NCI-H510A treated with DMSO at 0.1 percent for 48 hours (cell line): Measurements from ENCODE around the gene PLA2G15.
A peak's percentile ranks its signal among the peaks of the same experiment; 100 is the strongest.
"Not testable (repeated sequence)": the region's sequence is repeated elsewhere in the genome, so short reads cannot be mapped to it uniquely, and the experiment has no call there.

Experiments used
- DNase-seq: peaks from one replicate; lab custom pipeline; 2025; lab: John Stamatoyannopoulos, UW

The PLA2G15 gene

DNA sequence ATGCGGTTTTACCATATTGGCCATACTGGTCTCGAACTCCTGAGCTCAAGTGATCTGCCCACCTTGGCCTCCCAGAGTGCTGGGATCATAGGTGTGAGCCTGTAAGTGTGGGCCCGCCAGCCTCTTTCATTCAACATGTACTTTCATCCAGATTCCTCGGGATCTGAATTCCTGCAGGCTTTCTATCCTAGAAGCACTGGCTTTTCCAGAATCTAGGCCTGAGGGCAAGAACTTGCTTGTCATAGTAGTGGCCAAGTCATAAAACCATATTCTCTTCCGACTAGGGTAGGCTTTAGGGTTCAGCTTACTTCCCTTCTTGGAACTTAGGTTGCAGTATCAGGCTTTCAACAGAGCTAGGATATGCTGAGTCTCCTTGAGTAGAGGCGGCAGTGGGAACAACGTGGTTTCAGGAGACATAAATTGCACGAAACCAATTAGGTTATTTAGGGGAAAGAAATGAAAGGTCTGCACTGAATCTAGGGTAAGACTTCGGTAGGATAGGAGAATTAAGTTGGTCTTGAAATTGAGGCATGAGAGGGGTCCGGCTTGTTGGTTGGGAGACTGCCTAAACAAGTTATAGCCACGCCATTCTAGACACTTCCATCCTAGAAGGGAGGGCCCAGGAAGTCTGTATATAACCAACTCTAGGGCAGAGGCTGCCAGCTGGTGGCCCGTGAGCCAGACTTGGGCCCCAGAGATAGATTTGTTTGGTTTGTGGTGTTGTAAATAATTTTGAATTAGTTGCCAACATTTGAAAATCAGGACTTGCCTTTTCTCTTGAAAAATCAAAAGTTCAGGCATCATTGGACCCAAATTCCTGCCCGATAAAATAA, 34.8 kb downstream of the PLA2G15 start:
- DNase-seq: no peak

DNA sequence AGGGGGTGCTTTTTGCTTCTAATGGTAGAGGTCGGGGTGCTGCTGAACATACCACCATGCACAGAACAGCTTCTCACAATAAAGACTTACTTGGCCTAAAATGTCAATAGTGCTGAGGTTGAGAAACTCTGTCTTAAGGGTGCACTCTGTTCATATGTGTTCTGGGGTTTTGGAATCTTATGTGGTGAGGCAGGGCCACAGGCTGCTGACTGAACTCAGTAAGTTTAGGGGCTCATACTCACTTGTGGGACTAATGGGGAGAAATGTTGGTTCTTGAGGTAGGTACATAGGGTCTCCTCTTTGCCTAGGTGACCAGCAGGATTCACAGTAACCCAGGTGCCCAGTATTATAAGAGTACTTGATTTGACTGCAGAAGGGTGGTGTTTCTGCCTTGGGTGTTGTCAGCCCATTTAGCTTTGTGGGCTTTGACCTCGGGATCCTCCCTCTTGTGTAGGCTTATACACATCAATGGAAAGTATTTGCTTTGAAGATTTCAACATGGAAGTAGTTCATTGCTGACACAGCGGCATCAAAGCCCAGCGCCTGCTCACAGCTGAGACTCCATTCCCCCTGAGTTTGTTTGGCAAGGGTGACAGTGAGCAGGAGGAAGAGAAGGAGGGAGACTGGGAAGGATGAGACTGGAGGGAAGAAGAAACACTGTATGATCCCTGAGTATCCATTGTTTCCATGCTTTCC, 36.3 kb downstream of the PLA2G15 start:
- no peak for DNase-seq

DNA sequence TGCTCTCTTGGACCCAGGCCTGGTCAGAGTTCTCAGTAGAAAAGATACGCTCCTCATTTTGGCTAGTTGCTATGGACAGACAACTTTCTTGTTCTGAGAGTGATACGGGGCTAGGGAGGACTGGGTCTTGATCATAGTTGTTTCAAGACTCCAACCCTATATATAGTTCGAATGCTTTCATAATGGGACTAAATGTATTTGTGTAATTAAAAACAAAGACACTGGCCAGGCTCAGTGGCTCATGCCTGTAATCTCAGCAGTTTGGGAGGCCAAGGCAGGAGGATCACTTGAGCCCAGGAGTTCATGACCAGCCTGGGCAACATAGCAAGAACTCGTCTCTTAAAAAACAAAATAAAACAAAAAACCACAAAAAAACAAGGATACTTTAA, 36.9 kb downstream of the PLA2G15 start:
- DNase-seq: no peak

DNA sequence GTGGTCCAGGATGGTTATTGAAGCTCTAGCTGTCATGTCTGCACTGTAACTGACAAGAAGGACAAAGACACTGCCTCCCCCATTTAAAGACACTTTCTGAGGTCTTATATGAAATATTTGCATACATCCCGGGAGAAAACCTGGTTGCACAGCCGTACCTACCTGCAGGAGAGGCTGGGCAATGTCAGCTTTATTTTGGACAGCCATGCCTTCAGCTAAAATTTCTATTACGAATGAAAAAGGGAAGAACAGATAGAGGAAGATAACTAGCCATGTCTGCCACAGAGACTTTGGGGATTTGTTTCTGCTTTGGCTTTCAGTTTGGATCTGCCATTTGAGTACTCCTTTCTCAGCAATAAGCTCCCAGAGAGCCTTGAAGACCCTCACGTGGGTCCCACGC, 38.2 kb downstream of the PLA2G15 start:
- no peak for DNase-seq

DNA sequence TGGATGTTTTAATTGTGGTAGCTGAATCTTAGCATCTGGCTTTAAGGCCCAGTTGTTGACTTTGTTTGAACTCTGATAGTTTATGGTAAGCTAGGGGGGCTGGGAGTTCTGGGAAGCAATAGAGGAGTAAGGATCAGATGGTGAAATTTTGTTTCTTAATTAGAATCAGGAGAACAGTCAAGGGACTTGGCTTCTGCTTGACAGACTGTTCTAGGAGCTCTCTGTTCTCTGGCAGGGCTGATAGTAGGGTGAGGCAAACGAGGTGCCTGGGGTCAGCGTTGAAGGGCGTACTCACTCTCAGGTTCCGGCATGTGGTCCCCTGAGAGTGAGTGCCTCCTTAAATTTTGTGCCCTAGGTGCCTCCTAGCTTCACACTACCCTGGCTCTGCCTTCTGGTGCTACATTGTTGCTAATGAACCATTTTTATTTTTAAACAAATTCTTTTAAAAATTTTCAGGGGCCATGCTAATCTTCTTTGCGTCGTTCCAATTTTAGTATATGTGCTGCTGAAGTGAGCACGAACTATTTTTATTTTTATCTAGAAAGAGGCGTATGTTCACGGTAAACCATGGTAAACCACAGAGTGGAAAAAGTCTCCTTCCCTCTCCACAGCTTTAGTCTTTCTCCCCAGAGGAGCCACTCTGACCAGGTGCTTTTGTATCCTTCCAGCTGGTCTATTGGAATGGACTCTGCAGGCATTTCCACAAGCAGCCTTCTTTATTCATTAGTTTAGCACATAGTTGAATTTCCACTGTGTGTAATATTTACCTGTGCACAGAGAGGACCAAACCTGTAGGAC, 38.8 kb downstream of the PLA2G15 start:
- DNase-seq: no peak

DNA sequence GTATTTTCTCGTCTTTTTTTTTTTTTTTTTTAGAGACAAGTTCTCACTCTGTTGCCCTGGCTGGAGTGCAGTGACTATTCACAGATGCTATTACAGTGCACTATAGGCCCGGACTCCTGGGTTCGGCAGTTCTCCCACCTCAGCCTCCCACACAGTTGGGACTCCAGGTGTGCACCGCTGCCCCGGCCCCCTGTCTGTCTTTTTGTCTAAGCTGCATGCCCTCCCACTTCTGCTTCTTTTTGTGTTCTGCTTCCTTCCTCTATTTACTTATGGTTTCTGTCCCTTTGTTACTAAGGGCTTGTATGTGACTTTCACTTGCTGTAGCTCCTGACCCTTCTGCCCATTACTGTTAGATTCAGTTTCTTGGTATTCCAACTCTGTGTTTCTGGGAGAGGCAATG, 39.7 kb downstream of the PLA2G15 start:
- DNase-seq: no peak

DNA sequence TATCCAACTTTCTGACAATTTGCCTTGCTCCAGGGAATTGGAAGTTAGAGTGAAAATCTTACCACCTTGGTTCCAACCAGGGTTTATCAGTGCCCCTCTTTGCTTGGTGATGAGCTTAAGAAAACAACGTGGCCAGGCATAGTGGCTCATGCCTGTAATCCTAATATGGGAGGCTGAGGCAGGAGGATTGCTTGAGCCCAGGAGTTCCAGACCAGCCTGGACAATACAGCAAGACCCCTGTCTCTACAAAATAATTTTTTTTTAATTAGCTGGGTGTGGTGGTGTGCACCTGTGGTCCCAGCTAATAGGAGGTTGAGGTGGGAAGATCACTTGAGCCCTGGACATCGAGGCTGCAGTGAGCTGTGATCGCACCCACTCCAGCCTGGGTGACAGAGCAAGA, 40.5 kb downstream of the PLA2G15 start:
- DNase-seq: no peak

DNA sequence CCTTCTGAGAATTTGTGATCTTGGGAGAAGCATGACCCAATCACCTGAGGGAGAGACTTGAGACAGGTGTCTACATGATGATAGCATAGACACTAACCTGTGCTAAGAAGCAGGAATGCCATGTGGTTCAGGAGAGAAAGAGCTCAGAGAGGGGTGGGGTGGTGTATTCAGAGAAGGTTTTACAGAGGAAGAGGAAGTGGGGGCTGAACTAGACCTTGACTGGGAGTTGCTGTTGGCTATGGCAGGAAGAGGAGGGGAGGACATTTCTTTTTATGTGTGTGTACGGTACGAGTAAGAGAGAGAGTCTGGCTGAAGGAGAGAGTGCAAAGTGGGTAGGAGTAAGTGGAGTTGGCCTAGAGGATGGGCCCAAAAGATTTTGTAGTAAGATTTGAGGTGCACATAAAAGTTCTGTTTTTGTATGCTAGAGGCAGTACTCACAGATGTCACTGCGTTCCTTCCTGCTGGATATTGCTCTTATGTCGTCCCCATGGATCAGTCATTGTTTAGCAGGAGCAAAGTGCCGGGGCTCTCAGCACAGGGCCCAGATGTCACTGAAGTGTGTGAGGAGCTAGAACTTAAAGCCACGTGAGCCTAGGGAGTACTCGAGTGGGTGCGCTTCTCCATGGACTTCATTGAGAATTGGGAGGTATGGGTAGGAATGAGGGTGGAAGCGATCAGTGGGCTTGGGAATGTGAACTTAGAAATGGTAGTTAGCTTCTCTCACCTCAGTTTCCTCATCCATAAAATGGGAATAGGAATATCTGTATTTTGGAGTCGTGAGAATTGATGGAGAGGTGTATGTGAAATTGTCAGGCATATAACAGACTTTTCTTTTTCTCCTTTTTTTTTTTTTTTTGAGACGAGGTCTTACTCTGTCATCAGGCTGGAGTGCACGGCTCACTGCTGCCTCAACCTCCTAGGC, 41.2 kb downstream of the PLA2G15 start:
- DNase-seq: no peak

DNA sequence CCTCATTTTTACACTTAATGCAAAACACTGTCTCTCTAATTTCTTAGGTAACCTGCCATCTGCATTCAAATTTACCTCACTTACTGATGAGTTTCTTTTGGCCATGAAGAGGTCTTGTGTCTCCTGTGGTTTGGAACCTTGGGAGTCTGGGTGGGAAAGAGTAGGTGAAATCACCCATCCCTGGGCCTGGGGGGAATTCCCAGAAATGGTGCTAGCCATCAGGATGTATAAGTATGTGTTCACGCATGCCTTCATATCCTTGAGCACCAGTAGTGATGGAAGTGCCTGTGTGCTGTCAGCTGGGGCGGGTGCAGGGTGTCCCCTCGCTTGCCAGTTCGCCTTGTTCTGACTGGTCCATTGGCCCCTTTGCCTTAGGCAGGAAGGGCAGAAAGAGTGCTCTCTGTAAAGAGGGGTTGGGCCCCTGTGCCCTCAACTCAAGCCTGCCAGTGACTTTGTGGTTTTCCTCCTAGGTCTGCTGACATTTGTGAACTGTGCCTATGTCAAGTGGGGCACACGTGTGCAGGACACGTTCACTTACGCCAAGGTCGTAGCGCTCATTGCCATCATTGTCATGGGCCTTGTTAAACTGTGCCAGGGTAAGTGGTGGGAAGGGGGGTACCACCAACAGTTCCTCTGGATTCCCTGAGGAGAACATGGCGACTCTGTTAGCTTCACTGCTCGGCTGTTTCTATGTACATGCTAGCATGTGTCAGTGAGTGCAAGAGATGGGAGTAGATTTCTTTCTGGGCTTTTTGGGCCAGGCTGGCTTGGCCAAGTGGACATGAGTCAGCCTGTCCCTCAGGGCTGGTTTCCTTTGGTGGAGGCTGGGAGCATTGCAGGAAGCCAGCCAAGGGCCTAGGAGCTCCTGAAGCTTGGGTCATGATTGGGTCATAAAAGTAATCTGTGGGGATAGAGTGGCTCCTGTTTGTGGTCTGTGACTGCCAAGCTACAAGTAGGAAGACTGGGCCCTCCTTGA, 42.4 kb downstream of the PLA2G15 start:
- no peak for DNase-seq

DNA sequence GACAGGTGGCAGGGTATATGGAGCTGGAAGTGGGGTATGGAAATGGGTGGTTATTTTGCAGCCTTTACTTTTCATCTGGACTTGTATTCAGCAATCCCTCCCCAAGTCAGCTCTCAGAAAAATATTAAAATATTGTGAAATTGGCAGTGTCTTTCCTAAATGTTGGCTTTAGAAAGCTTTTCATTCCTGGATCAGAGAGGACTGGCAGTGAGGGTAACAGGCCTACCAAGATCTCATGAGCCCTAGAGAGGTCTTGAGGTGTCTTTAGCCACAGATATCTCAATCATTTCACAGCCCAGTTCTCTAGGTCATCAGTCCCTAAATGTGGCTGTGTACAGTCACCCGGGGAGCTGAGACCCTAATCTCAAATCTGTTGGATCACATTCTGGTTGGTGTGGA, 43.1 kb downstream of the PLA2G15 start:
- DNase-seq: no peak

DNA sequence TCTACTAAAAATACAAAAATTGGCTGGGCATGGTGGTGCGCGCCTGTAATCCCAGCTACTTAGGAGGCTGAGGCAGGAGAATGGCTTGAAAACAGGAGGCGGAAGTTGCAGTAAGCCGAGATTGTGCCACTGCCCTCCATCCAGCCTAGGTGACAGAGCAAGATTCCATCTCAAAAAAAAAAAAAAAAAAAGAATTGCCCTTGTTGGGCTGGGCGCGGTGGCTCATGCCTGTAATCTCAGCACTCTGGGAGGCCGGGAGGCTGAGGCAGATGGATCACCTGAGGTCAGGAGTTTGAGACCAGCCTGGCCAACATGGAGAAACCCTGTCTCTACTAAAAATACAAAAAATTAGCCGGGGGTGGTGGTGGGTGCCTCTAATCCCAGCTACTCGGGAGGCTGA, 43.6 kb downstream of the PLA2G15 start:
- DNase-seq: not testable (repeated sequence)

DNA sequence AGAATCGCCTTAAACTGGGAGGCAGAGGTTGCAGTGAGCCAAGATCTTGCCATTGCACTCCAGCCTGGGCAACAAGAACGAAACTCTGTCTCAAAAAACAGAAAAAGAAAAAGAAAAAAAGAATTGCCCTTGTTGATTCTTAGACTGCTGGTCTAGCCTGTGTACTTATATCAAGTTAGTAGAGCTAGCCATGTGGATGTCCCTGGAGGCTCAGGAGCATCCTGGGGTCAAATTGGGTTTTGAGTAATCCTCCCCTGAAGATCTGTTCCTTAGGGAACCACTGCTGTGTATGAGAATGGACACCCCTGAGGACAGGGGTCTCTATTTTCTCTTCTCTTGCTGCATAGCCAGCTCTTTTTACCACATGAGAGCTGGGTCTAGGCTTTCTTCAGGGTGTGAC, 44.0 kb downstream of the PLA2G15 start:
- no peak for DNase-seq

DNA sequence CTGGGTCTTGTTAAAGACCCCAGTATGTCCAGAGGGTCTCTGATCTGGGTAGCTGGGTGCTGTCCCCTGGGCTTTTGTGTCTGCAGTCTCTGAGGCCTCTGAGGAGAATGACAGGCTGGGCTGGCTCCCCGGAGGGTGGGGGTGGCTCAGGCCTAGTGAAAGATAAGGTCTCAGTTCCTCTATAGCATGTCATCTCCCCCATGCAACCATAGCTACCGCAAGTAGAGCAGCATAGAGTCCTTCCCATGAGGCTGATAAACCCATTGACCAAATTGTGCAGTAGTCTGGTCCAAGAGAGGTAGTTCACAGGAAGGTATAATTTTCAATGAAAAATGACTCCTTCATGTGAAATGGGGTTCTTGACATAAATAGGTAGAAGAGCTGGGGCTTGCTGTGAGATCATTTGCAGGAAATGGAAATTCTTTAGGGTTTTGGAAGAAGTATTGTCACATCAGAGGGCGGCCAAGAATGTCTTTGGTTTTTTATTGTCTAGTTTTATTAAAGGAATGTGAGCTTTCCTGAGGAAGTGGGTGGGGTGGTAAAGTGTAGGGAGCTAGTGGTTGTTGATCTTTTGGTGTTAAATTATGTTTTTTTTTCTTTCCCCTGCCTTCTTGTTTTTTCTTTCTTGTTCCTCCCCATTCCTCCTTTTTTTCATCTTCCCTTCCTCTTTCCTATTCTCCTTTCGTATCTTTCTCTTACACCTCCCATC, 44.6 kb downstream of the PLA2G15 start:
- DNase-seq: no peak

DNA sequence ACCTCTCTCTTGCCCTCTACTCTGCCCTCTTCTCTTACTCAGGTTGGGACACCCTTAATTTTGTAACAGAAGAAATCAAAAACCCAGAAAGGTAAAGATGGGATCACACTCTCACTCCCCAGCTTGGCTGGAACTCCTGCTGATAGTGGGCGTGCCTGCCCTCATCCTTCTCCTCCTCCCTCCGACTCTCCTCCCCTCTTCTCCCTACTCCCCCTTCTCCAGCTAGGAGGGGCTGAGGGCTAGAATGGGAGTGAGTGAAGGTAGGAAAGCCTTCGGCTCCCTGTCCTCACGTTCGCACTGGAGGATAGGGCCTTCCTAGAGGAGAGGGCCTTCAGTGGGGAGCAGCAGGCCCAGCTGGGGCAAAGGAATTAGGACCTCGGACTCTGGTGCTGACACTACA, 45.3 kb downstream of the PLA2G15 start:
- DNase-seq: no peak

DNA sequence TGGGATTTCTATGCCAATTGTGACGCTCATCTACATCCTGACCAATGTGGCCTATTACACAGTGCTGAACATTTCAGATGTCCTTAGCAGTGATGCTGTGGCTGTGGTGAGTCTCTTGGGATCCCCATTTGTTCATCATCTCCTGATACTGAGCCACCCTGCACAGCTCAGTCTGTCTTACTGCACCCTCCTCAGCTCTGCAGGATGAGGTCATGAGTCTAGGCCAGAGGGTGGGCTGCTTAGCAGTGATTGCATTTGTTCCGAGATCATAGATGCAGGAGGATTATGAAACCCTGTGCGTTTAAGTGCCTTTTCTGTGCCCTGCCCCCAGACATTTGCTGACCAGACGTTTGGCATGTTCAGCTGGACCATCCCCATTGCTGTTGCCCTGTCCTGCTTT, 46.1 kb downstream of the PLA2G15 start:
- no peak for DNase-seq

DNA sequence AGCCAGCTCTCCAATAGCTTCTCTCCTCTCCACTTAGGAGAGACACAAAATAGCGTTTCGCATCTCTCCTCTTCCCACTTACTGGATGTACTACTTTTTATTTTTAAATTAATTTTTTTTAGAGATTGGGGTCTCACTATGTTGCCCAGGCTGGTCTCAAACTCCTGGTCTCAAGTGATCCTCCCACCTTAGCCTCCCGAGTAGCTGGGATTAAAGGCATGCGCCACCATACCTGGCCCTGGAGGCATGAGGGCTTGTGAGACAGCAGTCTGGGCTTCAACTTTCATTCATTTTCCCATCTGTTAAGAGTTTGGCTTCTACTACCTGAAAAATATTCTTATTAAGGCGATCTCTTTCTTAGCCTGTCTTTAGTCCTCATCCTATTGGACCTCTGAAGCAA, 47.3 kb downstream of the PLA2G15 start:
- DNase-seq: no peak

DNA sequence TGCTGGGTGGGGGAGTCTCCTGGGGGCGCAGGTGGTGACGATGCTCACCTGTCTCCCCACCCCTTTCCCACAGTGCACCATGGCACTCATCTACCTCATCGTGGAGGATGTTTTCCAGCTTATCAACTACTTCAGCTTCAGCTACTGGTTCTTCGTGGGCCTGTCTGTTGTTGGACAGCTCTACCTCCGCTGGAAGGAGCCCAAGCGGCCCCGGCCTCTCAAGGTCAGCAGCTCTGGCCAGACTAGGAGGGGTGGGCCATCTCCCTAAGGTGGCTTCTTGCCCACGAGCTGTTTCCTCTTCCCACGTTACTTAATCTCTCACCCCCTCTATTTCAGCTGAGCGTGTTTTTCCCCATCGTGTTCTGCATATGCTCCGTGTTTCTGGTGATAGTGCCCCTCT, 51.1 kb downstream of the PLA2G15 start:
- DNase-seq: no peak

DNA sequence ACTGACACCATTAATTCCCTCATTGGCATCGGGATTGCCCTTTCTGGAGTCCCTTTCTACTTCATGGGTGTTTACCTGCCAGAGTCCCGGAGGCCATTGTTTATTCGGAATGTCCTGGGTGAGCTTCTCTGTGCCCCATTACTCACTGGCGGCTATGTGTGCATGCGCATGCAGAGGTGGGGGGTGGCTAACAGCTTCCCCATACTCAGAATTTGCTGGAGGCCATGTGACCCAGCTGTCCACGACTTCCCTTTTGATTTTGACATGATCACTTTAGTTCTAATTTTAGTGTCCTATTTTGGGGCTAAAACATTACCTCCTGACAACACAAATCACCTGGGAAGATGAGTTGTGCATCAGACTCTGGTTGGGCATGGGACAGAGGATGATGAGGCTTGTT, 51.5 kb downstream of the PLA2G15 start:
- DNase-seq: no peak

DNA sequence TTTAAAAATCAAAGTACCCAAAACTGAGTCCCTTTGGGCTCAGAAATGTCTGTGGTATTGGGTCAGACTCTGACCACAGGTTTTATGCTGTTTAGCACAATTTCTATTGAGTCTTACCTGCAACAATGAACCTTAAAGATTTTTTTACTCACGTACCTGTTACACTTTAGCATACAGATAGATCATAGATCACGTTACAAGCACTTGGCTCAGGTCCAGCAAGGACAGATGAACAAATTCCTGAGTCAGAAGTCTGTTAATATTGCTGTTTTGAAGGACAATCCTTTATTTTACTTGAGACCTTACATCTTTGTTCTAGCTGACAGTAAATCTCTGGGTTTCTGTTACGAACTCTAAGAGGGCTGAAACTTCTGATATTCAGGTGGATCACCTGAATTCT, 52.7 kb downstream of the PLA2G15 start:
- DNase-seq: peak; percentile 26

DNA sequence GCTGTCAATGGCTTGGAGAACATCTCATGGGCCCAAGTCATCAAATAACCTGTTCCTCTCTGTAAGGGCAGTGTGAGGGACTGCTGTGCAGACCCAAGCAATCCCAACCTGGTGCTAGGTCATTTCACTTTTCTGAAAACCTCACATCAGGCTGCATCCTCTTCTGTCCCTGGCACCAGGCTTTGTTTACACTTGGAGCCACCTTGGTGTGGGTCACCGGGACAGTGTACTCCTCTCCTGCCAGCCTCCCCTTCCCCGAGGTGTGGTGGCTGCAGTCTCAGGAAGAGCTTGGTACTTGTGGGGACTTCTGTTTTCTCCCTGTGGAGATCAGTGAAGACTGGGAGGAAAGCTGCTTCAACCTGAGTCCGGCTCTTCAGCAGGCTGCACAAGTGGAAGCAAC, 53.1 kb downstream of the PLA2G15 start:
- no peak for DNase-seq
